Stimulated activated CD8-positive, alpha-beta memory T cell treated with anti-CD3 and anti-CD28 coated beads, Interleukin-15, amount 100 ng/mL, for 4 hours (primary cell): ENCODE results near the gene CMSS1.

Source experiments
- DNase-seq, 2 donors: peaks; one replicate each; pipeline ENCODE4 v3.0.0-alpha.2; 2020; ENCODE audit warnings: low read depth in 2 of 2

Gene CMSS1

GRCh38 chr3:100175637-100176280 lies 358.1 kb downstream of the CMSS1 start:
- DNase-seq = no peak

DNA sequence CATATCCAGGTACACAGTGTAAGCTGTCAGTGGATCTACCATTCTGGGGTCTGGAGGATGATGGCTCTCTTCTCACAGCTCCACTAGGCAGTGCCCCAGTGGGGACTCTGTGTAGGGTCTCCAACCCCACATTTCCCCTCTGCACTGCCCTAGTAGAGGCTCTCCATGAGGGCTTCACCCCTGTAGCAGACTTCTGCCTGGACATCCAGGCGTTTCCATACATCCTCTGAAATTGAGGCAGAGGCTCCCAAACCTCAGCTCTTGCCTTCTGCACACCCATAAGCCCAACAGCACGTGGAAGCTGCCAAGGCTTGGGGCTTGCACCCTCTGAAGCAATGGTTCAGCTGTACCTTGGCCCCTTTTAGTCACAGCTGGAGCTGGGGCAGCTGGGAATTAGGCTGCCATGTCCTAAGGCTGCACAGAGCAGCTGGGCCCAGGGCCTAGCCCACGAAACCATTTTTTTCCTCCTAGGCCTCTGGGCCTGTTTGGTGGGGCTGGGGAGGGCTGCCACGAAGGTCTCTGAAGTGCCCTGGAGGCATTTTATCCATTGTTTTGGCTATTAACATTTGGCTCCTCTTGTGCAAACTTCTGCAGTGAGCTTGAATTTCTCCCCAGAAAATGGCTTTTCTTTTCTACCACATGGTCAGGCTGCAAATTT lies 362.2 kb downstream of the CMSS1 start:
- DNase-seq = no peak

DNA sequence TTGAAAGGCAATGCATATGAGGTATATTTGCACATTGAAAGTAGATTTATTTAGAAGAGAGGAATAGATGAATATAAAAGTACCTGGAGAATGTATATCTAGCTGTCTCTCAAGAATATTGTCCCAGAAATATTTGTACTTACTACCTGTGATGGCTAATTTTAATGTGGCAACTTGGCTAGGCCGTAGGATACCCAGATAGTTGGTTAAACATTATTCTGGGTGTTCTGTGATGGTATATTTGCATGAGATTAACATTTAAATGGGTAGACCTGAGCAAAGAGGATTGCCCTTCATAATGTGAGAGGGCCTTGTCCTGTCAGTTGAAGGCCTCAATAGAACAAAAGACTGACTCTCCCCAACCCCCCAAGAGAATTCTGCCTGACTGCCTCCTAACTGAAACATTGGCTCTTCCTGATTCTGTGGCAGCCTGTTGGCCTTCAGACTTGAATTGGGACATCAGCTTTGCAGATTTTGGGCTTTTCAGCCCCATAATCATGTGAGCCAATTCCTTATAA lies 366.0 kb downstream of the CMSS1 start:
- DNase-seq = no peak

- no peak for DNase-seq
Observed at GRCh38 chr3:100184948-100185570, 367.4 kb downstream of the CMSS1 start.

GRCh38 chr3:100185847-100186246 lies 368.2 kb downstream of the CMSS1 start:
- no peak for DNase-seq

GRCh38 chr3:100189444-100189964 lies 371.8 kb downstream of the CMSS1 start:
- no peak for DNase-seq

GRCh38 chr3:100195375-100195774 lies 377.7 kb downstream of the CMSS1 start:
- no peak for DNase-seq

GRCh38 chr3:100197876-100198275 lies 380.2 kb downstream of the CMSS1 start:
- no peak for DNase-seq

GRCh38 chr3:100198579-100199269 lies 381.1 kb downstream of the CMSS1 start:
- DNase-seq = no peak

DNA sequence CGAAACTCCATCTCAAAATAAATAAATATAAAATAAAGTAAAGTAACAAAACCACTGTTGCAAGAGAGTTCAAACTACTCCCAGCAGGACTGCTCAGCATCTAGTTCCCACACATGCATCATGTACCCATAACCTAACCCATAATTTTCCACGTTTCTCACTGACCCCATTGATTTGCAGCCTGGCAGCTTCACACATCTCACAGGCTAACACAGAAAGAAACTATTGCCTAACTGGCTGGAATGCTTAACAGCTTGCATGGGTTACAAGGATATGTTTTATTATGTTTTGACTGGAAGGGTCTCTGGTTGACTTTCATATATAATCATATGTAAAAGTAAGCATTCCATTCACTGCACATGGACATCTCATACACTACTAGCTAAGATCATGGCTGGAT lies 387.5 kb downstream of the CMSS1 start:
- DNase-seq = no peak

GRCh38 chr3:100206687-100207086 lies 389.0 kb downstream of the CMSS1 start:
- no peak for DNase-seq

- no peak for DNase-seq
Observed at GRCh38 chr3:100207886-100208285, 390.2 kb downstream of the CMSS1 start.

GRCh38 chr3:100209169-100209568 lies 391.5 kb downstream of the CMSS1 start:
- DNase-seq = no peak

DNA sequence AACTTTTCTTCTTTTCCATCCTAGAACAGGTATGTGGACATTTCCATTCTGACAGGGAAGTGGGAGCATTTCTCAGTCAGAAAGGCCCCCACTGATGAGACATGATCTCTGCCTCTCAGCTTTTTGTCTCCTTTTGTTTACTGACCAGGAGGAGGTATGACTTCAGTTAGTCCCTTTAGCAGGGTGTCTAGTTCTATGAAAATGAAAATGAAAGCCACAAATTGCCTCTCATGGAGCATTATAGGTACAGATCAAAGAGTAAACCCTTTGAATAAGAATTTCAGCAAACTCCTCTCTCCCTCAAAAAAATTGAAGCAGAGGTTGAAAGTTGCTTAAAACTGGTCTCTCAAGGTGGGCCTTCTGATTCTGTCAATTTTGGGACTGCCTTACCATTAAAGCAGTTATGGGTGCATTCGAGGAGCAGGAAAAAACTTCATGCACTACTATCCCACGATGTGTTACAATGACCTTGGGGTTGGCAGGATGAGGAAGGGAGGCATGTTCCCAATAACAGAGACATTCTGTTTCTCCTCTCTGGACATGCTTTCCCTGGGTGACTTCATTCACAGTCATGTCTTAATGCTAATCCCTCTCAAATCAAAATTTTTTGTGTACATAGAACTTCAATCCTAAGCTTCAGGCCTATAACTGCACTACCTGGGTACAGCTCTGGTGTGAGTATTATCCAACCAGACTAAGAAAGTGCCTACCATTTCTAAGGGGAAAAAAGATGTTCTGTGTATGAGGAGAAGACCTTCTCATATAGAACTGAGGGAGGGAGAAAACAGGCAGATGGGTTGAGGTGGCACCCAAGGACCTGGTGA lies 392.5 kb downstream of the CMSS1 start:
- DNase-seq = no peak

GRCh38 chr3:100210772-100211135 lies 393.1 kb downstream of the CMSS1 start:
- no peak for DNase-seq

DNA sequence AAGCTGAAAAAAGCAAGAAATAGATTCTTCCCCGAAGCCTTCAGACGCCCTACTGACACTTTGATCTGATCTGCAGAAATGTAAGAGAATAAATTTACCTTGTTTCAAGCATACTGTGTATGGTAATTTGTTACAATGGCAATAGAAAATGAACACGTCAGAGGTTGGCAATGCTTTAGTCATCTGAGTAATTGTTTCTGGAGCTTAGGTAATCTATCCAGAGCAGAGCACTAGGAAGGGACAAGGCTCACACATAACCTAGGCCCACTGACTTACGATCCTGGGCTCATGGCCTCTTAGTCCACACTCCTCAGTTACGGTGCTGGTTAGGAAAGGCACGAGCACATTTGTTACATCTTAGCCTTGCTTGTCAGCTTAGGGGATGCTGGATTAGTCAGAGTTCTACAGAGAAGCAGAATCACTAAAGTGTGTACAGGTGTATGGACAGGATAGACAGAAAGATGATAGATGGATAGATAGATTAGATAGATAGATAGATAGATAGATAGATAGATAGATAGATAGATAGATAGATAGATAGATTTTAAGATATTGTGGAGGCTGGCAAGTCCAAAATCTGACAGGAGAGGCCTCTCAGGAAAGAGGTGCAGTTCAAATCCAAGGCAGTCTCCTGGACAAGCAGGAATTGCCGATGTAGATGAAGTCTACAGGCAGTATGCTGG lies 396.4 kb downstream of the CMSS1 start:
- DNase-seq = no peak

GRCh38 chr3:100214574-100214964 lies 396.9 kb downstream of the CMSS1 start:
- no peak for DNase-seq

DNA sequence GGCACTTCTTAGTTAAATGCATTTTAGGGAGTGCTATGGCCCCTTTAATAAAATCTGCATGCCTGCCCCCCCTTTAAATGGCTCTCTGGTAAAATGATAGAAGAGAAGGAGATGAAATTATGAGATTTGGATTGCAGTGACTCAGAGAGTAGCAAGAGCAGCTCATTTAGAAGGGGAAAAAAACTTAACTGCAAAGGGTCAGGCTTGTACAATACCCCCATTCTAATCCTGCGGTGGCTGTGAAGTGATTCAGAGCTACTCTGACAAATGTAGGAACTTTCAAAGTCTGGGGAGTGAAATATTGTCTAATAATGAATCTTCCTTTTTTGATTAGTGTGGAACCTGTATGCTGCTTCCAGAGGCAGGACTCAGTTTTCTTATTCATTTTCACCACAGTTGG lies 399.1 kb downstream of the CMSS1 start:
- DNase-seq = no peak

DNA sequence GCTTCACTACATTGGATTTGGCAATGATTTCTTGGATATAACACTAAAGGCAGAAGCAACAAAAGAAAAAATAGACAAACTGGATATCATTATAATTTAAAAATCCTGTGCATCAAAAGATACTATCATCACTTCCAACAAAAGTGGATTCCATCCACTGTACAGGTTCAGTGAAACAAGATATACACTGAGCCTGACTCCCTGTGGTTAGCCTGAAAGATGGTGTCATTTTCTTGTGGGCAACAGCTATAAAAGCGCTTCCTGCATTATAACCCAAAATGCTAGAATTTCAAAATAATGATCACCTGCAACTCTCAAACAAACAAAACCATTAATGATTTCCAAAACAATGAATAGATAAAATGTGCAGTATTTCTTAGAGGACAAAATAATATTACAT lies 403.5 kb downstream of the CMSS1 start:
- DNase-seq = no peak

DNA sequence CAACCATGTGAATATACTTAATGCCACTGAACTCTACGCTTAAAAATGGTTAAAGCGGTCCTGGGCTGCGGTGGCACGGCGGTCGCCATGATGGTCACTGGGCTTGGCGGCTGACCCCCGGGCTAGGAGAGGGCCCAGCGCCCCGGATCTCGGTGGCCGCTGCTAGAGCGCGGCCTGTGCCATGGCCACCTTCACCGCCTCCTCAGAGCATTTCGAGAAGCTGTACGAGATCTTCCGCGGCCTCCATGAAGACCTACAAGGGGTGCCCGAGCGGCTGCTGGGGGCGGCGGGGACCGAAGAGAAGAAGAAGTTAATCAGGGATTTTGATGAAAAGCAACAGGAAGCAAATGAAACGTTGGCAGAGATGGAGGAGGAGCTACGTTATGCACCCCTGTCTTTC lies 407.5 kb downstream of the CMSS1 start:
- no peak for DNase-seq

- no peak for DNase-seq
Observed at GRCh38 chr3:100225883-100226282, 408.2 kb downstream of the CMSS1 start.
